GM19239 (cell line): ENCODE data around the gene KY.

Experiments
- DNase-seq: peaks from one replicate; pipeline ENCODE4 v3.0.0; 2011; ENCODE audit warnings: low spot score; ENCODE audit not compliant: insufficient read length
- FAIRE-seq: peaks from 2 replicates; lab custom pipeline; 2011; peaks lifted over from hg19 to GRCh38; lab: Jason Lieb, UNC

KY gene

GRCh38 chr3:134675726-134676256 lies 25.0 kb upstream of the KY start:
- no peak for FAIRE-seq
- no peak for DNase-seq

- FAIRE-seq: no peak
- no peak for DNase-seq
Measured at GRCh38 chr3:134672571-134672970, 21.7 kb upstream of the KY start.

GRCh38 chr3:134667956-134668355 lies 17.1 kb upstream of the KY start:
- no peak for FAIRE-seq
- DNase-seq: no peak

GRCh38 chr3:134667406-134667805 lies 16.6 kb upstream of the KY start:
- DNase-seq: no peak
- FAIRE-seq: no peak

GRCh38 chr3:134666885-134667284 lies 16.1 kb upstream of the KY start:
- FAIRE-seq: no peak
- DNase-seq: no peak

- FAIRE-seq: no peak
- no peak for DNase-seq
Measured at GRCh38 chr3:134666466-134666865, 15.6 kb upstream of the KY start.

GRCh38 chr3:134666052-134666451 lies 15.2 kb upstream of the KY start:
- FAIRE-seq: no peak
- DNase-seq: no peak

GRCh38 chr3:134665243-134665642 lies 14.4 kb upstream of the KY start:
- FAIRE-seq (no peak), DNase-seq (no peak)

- FAIRE-seq (no peak), DNase-seq (no peak)
Measured at GRCh38 chr3:134663721-134664456, 13.1 kb upstream of the KY start.

- no peak for DNase-seq
- no peak for FAIRE-seq
Measured at GRCh38 chr3:134660046-134660441, 9.2 kb upstream of the KY start.

- DNase-seq: no peak
- FAIRE-seq: no peak
Measured at GRCh38 chr3:134659391-134660045, 8.7 kb upstream of the KY start.

GRCh38 chr3:134658555-134658954 lies 7.7 kb upstream of the KY start:
- DNase-seq (no peak), FAIRE-seq (no peak)

- no peak for DNase-seq
- FAIRE-seq: no peak
Measured at GRCh38 chr3:134656211-134656800, 5.5 kb upstream of the KY start.

- no peak for DNase-seq
- no peak for FAIRE-seq
Measured at GRCh38 chr3:134655706-134656105, 4.9 kb upstream of the KY start.

GRCh38 chr3:134654031-134654430 lies 3.2 kb upstream of the KY start:
- DNase-seq (no peak), FAIRE-seq (no peak)

- FAIRE-seq: no peak
- DNase-seq: no peak
Measured at GRCh38 chr3:134652886-134653630, 2.2 kb upstream of the KY start.

GRCh38 chr3:134652409-134652831 lies 1.6 kb upstream of the KY start:
- no peak for DNase-seq
- no peak for FAIRE-seq

GRCh38 chr3:134651347-134652041 lies 672 bp upstream of the KY start:
- no peak for DNase-seq
- FAIRE-seq: no peak

GRCh38 chr3:134649106-134649705 lies 1.6 kb downstream of the KY start:
- DNase-seq (no peak), FAIRE-seq (no peak)
